GOT3 (cell line): ENCODE data around the gene CDK5R1.
"Not testable (repeated sequence)": the region's sequence is repeated elsewhere in the genome, so short reads cannot be mapped to it uniquely, and the experiment has no call there.

Experiments used
- DNase-seq: peaks from one replicate; lab custom pipeline; 2025; ENCODE audit warnings: mixed read lengths; lab: John Stamatoyannopoulos, UW

CDK5R1 gene

DNA sequence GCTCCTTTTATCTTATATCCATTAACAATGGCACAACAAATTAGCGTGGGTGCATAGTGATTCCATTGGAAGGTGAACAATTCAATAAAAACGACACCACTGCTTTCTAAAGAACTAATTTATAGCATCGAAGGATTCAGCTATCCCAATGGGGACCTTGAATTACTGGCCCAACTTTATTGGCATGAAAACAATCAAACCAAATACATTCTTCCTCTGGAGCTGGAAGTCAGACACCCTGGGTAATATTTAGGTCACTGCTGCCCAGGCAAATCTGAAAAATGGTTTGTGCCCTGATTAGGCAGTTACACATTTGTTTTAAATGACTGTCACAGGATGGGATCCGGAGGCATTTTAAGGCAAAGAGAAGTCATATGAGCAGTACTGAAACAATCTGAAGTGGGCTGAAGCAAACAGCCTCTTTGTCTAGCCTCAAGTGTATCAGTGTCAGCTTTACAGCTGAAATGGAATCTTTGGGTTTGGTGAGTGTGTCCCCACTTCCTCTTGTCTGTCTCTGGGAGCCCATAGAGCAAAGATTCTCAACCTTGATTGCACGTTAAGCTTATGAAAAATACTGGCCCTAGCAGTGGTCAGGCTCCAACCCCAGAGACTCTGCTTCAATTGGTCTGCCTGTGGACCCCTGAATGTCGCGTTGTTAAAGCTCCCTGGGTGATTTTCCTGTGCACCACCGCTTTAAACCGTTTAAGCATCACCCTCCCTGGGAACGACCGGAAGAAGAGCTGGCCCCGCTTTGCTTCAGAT, 30.3 kb downstream of the CDK5R1 start:
- DNase-seq = no peak

DNA sequence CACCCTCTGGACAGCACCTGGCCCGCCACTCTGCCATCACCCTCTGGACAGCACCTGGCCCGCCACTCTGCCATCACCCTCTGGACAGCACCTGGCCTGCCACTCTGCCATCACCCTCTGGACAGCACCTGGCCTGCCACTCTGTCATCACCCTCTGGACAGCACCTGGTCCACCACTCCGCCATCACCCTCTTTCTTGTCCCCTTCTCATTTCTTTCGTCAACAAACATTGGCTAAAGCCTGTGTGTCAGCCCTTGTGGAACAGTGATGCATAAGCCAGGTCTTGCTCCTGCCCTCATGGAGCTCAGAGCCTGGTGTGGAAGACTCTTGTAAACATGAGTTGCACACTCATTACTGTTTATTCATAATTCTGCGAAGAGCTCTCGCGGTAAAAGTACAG, 31.2 kb downstream of the CDK5R1 start:
- no peak for DNase-seq

DNA sequence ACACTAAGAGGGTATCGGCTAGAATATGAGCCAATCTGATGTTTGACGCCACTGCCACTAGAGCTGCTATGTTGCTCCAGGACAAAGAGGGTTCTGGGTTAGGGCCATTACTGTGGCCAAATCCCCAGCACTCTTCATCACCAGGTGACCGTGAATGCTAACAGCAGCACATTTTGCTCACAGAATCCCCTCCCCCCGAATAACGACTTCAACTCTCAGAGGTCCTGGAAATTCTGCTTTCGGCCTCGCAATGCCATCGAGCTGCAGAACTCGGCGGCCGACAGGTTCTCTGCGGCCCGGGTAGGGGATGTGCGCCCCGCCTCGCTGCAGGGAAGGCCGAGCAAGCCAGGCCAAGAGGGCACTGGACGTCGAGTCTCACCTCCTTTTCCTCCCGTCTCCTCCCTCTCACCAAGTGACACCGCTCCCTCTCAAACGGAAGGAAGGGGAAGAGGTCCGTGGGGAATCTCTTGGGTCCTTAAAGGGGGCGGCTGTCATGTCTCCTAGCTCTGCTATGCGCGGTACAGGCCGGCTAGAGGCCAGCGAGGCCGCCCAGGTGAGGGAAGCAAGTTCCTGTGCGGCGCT, 31.9 kb downstream of the CDK5R1 start:
- DNase-seq = no peak

DNA sequence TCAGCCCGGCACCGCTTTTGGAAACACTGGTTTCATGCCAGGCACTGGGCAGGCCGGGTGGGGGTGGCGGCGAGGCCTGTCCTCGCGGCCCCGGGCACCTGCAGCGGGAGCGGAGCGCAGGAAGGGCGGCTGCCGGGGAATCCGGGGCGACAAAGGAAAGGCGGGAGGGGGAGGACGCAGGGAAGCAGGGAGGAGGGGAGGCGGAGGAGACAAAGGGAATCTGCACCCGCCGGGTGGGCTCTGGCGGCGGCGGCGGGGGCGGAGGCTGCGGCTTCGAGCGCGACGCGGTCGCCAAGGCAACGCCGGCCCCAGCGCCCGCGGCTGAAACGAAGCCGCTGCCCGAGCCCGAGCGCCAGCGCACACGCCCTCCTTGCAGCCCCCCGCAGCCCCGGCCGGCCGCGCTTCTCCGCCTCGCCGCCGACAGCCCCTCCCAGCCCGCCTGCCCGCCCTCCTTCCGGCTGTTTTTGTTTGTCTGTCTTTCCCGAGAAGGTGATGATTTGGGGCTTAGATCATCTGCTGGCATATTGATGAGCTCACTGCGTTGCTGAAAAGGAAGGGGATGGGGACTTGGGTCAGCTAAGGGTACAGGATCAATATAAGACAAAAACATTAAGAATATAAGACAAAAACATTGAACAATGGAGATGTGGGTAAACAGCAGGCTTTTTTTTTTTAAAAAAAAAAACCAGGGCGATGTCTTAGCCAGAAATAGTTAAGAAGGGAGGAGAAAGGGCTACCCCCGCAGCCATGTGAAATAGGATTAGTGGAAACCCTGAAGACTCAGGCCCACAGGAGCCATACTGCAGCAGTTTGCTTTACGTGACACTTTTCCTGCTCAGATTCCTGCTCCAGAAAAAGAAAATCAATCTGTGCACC, 32.7 kb downstream of the CDK5R1 start:
- no peak for DNase-seq

DNA sequence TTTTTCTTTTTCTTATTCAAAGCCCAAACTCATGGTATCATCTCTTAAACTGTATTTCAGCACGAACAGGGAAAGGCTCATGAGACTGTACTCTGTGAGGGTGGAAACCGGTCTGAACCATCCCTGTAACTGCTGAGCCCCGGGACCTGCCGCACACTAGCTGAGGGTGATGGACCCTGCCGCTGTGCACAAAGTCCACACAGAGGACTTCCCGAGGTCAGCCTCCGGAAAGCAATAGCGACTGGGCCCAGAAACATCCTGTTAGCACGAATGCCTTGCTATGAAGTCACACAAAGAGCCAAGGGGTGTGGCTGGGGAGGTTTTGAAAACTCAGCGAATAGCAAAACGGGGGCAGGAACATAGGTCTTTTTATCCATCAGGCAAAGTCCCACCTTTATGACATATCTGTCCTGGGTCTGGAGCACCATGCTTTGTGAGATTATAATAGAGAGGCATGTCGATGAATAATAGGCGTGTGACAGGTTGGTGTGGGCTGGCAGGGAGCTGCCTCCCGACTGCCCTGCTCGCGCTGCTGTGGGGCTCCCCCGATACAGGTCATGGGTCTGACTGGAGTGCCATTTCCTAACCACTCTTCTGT, 33.4 kb downstream of the CDK5R1 start:
- DNase-seq = no peak

DNA sequence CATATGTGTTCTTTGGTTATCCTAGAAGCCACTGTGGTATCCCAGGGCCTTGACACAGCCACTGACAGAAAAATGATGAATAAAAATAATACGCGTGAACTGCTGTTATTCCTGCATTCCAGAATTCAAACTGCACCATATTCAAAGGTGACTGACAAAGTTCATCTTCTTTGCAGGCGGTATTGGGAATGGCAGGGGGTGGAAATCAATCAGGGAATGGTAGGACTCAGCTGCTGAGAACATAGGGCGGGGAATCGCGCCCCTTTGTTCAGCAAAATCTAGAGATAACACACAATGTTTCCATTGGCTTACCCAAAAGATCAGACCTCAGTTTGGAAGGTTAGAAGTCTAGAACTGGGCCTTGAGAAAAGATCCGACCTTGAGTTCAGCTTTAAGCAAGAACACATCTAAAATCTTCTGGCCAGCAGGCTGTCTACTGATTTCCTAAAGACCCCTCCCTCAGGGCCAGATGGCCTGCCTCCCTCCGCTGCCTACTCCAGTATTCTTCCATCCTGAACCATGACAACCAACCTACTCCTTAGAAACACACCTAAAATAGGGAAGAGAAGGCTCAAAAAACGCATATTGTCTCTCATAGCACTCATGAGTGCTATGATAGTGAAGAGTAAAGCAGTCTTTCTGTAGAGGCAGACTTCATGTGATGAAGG, 34.1 kb downstream of the CDK5R1 start:
- DNase-seq = no peak

DNA sequence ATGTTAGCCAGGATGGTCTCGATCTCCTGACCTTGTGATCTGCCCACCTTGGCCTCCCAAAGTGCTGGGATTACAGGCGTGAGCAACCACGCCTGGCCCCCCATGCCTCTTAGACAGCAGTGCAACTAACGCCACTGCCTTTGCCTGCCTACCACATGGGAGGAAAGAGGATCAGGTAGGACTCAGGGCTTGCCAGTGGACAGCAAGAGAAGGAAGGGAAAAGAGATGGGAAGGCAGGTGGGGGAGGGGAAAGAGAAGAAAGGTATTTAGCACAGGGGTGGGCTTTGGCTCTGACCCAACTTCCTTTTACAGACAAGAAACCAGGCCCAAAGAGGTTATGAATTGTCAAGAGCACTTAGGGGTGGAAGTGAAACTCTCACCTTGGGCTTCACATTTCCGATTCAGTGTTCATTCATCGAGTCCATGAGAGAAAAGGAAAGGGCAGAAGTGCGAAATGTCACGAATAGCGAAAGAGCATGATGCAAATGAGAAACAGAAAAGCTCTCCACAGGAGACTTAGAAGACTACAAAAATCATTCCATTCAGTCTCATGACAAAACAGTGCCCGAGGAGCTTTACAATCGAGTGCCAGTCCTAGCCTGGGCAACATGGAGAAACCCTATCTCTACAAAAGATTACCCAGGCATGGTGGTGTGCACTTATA, 36.4 kb downstream of the CDK5R1 start:
- DNase-seq = no peak

DNA sequence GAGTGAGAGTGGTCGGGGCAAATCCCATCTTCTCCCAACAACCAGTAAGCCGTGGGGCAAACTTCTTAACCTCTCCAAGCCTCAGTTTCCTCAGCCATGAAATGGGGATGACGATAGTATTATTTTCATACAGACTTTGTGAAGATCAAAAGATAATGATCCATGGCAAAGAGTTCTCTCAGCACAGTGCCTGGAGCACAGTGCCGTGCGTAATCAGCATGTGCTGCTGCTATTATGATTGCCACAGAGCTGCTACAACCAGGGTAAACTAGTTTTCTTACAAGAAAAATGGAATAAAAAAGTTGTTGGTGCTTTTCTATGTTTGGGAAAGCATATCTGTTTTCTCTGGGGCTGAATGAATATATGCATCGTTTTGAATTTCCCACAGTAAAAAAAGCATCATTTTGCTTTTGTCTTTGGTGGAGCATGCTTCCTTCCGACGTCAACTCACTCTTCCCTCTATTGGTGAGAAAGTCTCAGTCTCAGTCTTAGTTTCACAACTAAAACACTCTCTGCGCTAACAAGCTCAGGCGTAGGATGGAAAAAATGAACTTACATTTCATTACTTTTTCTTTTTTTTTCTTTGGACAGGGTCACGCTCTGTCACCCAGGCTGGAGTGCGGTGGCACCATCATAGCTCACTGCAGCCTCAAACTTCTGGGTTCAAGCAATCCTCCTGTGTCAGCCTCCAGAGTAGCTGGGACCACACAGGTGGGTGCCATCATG, 37.2 kb downstream of the CDK5R1 start:
- no peak for DNase-seq

DNA sequence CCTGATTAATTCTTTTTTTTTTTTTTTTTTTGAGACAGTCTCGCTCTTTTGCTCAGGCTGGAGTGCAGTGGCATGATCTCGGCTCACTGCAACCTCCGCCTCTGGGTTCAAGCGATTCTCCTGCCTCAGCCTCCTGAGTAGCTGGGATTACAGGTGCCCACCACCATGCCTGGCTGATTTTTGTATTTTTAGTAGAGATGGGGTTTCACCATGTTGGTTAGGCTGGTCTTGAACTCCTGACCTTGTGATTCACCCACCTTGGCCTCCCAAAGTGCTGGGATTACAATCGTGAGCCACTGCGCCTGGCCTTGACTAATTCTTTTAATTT, 37.7 kb downstream of the CDK5R1 start:
- not testable (repeated sequence) for DNase-seq

DNA sequence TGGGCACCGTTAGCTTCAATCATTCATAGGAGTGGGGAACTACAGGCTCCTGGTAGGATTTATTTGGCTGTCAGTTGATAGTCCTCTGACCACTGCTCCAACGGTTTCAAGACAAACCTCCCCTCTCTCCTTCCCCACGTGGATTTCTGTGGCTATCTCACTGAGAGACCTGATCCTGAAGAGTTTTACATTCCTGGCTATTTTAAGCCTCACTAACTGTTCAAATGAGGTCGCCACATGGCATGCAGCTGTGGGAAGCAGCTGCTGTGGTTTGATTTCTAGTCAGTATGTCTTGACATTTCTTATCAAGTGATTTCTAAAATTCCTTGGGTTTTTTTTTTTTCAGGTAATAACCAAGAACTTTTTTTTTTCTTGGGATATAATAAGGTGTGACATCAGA, 38.3 kb downstream of the CDK5R1 start:
- no peak for DNase-seq

DNA sequence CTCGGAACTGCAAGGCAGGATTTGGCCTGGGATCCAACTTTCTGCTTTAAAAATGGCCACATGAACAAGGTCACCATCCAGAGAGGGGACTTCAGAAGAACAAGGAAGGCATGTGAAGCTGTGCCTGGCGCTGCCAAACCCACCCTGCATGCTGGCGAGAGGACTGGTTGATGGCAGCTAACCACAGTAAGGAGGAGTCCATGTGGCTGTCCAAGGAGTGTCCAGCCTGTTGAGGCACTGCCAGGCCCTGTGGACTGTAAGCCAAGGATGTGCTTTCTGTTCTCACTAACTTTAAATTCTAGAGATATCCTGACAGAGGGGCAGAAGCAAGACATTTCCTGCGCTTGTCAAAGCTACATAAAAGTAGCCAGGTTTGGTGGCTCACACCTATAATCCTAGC, 40.4 kb downstream of the CDK5R1 start:
- no peak for DNase-seq

DNA sequence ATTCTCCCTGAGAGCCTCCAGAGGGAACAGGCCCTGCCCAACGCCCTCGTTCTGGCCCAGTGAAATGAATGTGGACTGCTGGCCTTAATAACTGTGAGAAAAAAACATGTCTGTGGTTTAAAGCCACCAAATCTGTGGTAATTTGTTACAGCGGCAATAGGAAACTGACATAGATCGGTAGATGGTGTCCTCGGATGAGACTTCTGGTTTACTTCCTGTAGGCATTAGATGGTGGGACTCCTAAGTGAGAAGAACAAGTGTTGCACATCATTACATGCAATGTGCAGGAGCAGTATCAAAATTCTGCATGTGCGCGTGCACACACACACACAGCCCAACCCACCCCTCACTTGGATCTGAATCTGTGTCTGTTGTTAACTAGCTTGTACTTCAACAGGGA, 42.0 kb downstream of the CDK5R1 start:
- no peak for DNase-seq

DNA sequence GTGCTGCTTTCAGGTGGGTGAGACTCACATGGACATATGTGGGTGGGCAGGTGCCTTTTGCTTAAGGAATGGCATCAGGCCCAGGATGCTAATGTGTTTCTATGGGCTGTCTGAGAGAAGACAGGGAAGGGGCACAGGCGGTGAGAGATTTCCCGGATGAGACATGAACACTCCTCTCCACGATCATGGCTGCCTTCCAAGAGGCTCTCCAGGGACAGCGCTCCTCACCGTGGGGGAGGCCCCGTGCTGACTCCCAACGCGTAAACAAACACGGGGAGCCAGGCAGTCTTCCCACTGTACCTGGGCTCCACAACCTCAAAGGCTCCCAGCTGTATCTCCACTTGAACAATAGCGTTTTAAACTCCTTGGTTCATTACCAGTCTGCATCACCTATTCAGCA, 42.8 kb downstream of the CDK5R1 start:
- no peak for DNase-seq

DNA sequence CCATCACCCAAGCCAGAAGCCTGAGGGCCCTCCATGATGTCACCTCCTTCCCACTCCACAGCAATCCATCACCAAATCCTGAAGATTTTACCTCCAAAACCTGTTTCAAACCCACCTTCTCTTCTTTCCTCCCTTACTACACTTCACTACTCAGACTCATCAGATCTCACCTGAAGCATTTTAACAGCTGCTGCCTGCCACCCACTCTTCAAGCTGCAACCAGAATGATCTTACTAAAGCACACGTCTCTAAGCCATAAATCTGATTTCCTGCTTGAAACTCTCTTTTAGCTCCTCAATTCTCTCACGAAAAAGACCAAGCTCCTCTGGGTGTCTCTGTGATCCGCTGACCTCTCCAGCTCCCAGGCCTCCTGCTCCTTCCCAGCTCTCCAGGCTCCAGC, 46.5 kb downstream of the CDK5R1 start:
- DNase-seq = no peak

DNA sequence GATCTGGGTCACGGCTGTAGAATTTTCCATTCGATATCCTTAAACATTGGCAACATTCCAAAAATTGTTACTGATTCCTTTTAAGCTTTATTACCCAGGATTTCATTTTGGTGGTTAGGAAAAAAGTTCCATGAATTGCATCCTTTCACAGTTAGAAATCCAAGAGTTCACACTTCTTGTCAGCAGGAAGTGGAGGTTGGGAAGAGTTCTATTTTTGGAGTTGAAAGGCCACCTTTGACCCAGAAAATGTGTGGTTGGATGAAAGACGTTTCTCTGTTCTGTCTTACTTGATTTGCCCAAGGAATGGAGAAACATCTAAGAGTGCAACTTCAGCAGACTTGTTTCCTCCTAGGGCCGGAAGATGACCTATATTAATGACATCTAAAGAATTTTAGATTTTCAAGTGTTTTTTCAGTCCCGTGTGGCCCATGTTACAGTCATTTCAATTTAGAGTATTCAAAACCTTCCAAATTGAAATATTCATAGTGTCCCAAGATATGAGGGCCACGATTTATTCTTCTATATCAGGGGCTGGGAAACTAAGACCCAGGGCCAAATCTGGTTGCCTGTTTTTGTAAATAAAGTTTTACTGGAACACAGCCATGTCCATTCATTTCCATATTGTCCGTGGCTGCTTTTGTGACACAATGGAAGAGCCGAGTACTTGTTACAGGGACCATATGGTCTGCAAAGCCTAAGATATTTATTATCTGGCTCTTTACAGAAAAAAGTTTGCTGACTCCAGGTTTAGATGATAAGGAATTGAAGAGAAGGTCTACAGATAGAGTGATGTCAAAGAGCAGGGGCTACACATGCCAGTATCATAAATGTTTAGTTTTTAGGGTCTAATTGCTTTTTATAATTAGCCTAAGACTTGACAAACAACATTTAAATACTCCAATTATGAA, 50.2 kb downstream of the CDK5R1 start:
- no peak for DNase-seq
